Transverse colon (tissue), 4 donors: ENCODE results near the gene HSPG2. TPM values are rescaled to one million over a fixed set of nuclear protein-coding genes. Genes with fewer than 3 reads are reported as not detected.

Source experiments
- DNase-seq: peaks from one replicate; pipeline ENCODE4 v3.0.0-alpha.2; 2019
- H3K27ac ChIP-seq, 4 donors: fragments of 200-600 bp; sonication (generic); 2 replicates each; pipeline ENCODE4 v1.5.1; 2016 to 2018; ENCODE audit warnings: inconsistent platforms in 4 of 4
- H3K27me3 ChIP-seq: fragments of 200-600 bp; sonication (generic); 2 replicates; pipeline ENCODE4 v1.5.1; 2017; ENCODE audit warnings: inconsistent platforms
- H3K36me3 ChIP-seq, 4 donors: fragments of 200-600 bp; sonication (generic); 2 replicates each; pipeline ENCODE4 v1.5.1; 2017 to 2019; ENCODE audit warnings: inconsistent platforms in 4 of 4
- H3K4me1 ChIP-seq, 4 donors: fragments of 200-600 bp; sonication (generic); 2 replicates each; pipeline ENCODE4 v1.5.1; 2017 to 2020; ENCODE audit warnings: inconsistent platforms in 4 of 4
- H3K4me3 ChIP-seq, 4 donors: fragments of 200-600 bp; sonication (generic); 1 replicate in 1 of 4; 2 replicates in 3 of 4; pipeline versions ENCODE4 v1.5.1 to v1.6.1; 2017 to 2019; ENCODE audit warnings: inconsistent platforms in 4 of 4
- H3K9me3 ChIP-seq, 2 donors: fragments of 200-600 bp; sonication (generic); 2 replicates each; pipeline ENCODE4 v1.5.1; 2017 to 2019; ENCODE audit warnings: inconsistent platforms in 2 of 2
- CTCF ChIP-seq, 5 experiments: fragments of 200-600 bp in 3 of 5; fragments of 450-650 bp in 2 of 5; sonication (generic) in 3 of 5; IDR thresholded peaks; 1 replicate in 2 of 5; 2 replicates in 3 of 5; pipeline ENCODE4 v1.5.1; 2016 to 2017; ENCODE audit warnings: antibody characterized with exemption in 5 of 5, inconsistent platforms in 3 of 5, mild to moderate bottlenecking in 2 of 5, moderate library complexity in 1 of 5
- EP300 ChIP-seq: sonication (generic); formaldehyde crosslinking; IDR thresholded peaks from one replicate; pipeline ENCODE4 v1.6.1; 2017; ENCODE audit warnings: antibody characterized with exemption, low read depth
- POLR2A ChIP-seq: fragments of 450-650 bp; IDR thresholded peaks from one replicate; pipeline ENCODE4 v1.6.1; 2016; ENCODE audit warnings: antibody characterized with exemption, mild to moderate bottlenecking, moderate library complexity
- POLR2AphosphoS5 ChIP-seq, 3 donors: sonication (generic); formaldehyde crosslinking; IDR thresholded peaks; one replicate each; pipeline ENCODE4 v1.6.1; 2016; ENCODE audit warnings: antibody characterized with exemption in 3 of 3
- WGBS, 2 donors: methylation state at CpG; one replicate each; pipeline ENCODE4 v1.1.5; 2018; ENCODE audit warnings: low coverage in 1 of 2; 5-methylcytosine and 5-hydroxymethylcytosine counted together
- in situ Hi-C, 4 donors: fragments of 200-750 bp; cut with MboI; loops; one replicate each; pipeline versions ENCODE4 v1.15.0 to v1.15.1; 2017; ENCODE audit warnings: low sequenced_read_pairs in 3 of 4, low pct_ligation_motif_present in 1 of 4, low pct_unique_long_range_greater_than_20kb in 1 of 4
- intact Hi-C: fragments of 100-400 bp; cut with DNase I; formaldehyde crosslinking; loops from one replicate; pipeline ENCODE4 v1.15.1; 2023; ENCODE audit warnings: low total_unique reads
- total RNA-seq, 4 donors: library from RNA; depleted of rRNA; stranded (reverse); fragments of >200 nt; gene quantifications; one replicate each; pipeline ENCODE4 v1.1.0, GENCODE V29; 2016

The HSPG2 gene
- total RNA-seq, 4 donors from 2014 or later: 107 to 343 (median 228) TPM

GRCh38 chr1:21927533-21928237 lies 9.4 kb downstream of the HSPG2 start:
- H3K27me3 ChIP-seq: no peaks in the 10 kb centered on the region
- peak overlapping the region; percentile 93 to 98 (median 94) for H3K27ac ChIP-seq
- no peaks in the 10 kb centered on the region for H3K9me3 ChIP-seq
- peaks cover 67 to 98% (median 84%) of the 10 kb centered on the region in 4 donors for H3K4me1 ChIP-seq
- in situ Hi-C loops (no loop called here), intact Hi-C loops (no loop called here)
- no peaks in the 10 kb centered on the region for H3K36me3 ChIP-seq
- 22% methylated on average over 12 of the region's 12 CpGs; no CpG with 5 or more reads in 1 of the 2 donors for WGBS, 2 donors
- peak; percentile 92 for DNase-seq
- H3K4me3 ChIP-seq: no peak overlapping the region
- TF ChIP-seq CTCF (IDR thresholded peaks at IDR 0.05) (no peak), EP300 (peak; percentile 82), POLR2AphosphoS5 (IDR thresholded peaks at IDR 0.05) (peak; percentile 52 to 79 (median 77)), POLR2A (peak; percentile 18)

DNA sequence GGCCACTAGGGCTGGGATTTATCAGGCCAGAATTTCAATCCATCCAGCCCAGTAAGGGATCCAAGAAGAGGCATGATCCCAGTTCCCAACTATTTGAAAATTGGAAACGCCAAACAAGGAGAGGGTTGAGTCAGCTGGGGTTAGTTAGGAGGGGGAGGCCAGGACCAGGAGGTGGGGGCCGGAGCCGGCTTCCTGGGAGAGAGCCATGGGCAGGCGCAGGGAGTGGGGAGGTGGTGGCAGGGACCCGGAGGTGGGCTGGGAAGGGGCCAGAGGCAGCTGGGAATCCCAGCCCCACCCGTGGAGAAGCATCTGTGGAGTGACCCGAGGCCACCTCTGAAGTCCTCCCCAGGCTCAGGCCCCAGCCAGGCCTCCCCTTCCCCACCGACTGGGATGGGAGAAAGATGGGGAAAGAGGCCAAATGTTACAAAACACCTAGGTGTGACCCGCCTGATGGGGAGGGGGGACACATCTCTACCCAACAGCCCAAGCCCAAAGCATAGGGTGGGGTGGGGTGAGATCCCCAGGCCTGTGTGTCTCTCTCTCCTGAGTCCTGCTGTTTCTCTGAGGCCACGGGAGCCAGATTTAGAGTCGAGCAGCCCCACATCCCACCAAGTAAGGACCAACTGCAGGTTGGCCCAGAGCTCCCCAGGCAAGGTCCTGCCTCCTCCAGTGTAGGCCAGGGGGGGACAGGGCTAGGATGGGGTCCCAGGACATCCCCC lies 10.1 kb downstream of the HSPG2 start:
- intact Hi-C loops (no loop called here), in situ Hi-C loops (no loop called here)
- H3K4me1 ChIP-seq: peaks cover 63 to 97% (median 84%) of the 10 kb centered on the region in 4 donors

DNA sequence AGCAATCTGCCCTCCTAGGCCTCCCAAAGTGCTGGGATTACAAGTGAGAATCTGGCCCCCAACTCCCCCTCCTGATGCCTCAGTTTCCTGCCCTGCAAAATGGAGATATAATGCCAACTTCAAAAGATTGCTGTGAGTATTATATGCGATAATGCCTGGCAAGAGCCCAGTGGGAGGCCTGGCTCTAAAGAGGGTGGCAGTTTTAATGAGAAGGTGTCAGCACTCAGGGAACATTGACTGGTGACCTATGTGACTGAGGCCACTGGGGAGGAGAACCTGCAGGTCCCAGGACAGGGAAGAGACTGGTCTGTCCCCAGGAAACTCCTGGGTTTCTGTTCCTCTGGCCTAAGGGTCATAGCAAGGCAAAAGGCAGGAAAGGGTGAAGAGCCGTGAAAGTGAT lies 11.0 kb downstream of the HSPG2 start:
- intact Hi-C loops: no loop called here
- Histone ChIP-seq H3K4me1 (peaks cover 62 to 97% (median 83%) of the 10 kb centered on the region in 4 donors), H3K36me3 (no peaks in the 10 kb centered on the region), H3K27me3 (no peaks in the 10 kb centered on the region), H3K9me3 (no peaks in the 10 kb centered on the region), H3K4me3 (no peak overlapping the region), H3K27ac (peak overlapping the region; percentile 93 to 98 (median 94))
- in situ Hi-C loops: no loop called here
- no peak for TF ChIP-seq POLR2A
- TF ChIP-seq EP300: no peak
- no peak for TF ChIP-seq CTCF (IDR thresholded peaks at IDR 0.05)
- TF ChIP-seq POLR2AphosphoS5 (IDR thresholded peaks at IDR 0.05): no peak
- 59% methylated on average over 2 of the region's 2 CpGs; no CpG with 5 or more reads in 1 of the 2 donors for WGBS, 2 donors
- DNase-seq: no peak

More for the DNA sequence above, 10.1 kb downstream of the HSPG2 start:
- no peaks in the 10 kb centered on the region for H3K9me3 ChIP-seq
- peak overlapping the region; percentile 93 to 98 (median 94) for H3K27ac ChIP-seq
- DNase-seq: no peak
- no peaks in the 10 kb centered on the region for H3K27me3 ChIP-seq
- TF ChIP-seq POLR2AphosphoS5 (IDR thresholded peaks at IDR 0.05): peak in 2 of 3 donors; percentile 36 to 38
- TF ChIP-seq CTCF (IDR thresholded peaks at IDR 0.05): peak in 2 of 5 experiments; percentile 9 to 26
- no peak for TF ChIP-seq POLR2A
- no peak overlapping the region for H3K4me3 ChIP-seq
- H3K36me3 ChIP-seq: no peaks in the 10 kb centered on the region
- WGBS, 2 donors: 19 to 44% methylated on average over 2 to 11 of the region's 11 CpGs

- Histone ChIP-seq H3K9me3 (no peaks in the 10 kb centered on the region), H3K27ac (peak overlapping the region; percentile 93 to 98 (median 94)), H3K27me3 (no peaks in the 10 kb centered on the region), H3K36me3 (no peaks in the 10 kb centered on the region), H3K4me3 (no peak overlapping the region), H3K4me1 (peaks cover 62 to 97% (median 81%) of the 10 kb centered on the region in 4 donors)
- intact Hi-C loops (no loop called here), in situ Hi-C loops (no loop called here)
- TF ChIP-seq POLR2AphosphoS5 (IDR thresholded peaks at IDR 0.05): no peak
- TF ChIP-seq CTCF (IDR thresholded peaks at IDR 0.05): no peak
- no peak for TF ChIP-seq POLR2A
- no peak for TF ChIP-seq EP300
- WGBS, 2 donors: 56 to 64% methylated on average over 3 to 8 of the region's 8 CpGs
- no peak for DNase-seq
Measured at GRCh38 chr1:21925334-21925940, 11.7 kb downstream of the HSPG2 start.
